ENCODE measurements around the gene COL7A1.

GRCh38 chr3:48591886-48592518 is 3.1 kb downstream of the COL7A1 start:
- TF ChIP-seq CTCF (IDR thresholded peaks at IDR 0.05): no peak
- no peak for TF ChIP-seq ATF2 (CRISPR knock-in tag; IDR thresholded peaks at IDR 0.05; ENCODE audit: borderline replicate concordance, low read depth)
- no peak for TF ChIP-seq ZNF138 (CRISPR knock-in tag; conservative IDR thresholded peaks at IDR 0.05)
- TF ChIP-seq CBFB (CRISPR knock-in tag; IDR thresholded peaks at IDR 0.05; ENCODE audit: low read depth): no peak
